ENCODE measurements around the gene KCNC2. TPM values are rescaled to one million over a fixed set of nuclear protein-coding genes. Genes with fewer than 3 reads are reported as not detected.

The KCNC2 gene
- polyA plus RNA-seq, 1 experiment: not detected

DNA sequence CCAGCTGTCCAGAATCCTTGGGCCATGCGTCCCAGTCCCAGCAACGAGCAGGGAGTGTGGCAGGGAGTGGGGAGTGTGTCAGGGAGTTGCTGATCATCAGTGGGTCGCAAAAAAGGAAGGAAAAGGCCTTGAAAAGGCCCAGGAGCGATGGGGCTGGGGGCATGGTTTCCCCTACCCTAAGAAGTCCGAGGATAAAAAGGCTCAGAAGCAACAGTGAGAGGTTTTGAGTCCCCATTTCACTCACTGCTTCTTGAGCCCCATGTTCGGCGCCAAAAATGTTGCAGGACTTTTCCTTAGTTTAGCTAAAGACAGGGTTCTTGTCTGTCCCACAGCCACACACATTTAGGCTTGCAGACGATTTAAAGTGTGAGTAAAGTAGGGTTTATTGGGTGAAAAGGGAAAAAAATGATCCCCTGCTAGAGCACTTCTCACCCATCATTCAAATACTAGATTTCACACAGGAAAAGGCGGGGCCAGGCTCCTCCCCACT lies 189.5 kb downstream of the KCNC2 start:
- Histone ChIP-seq H3K4me3 (ENCODE audit: low read depth, low read length) (no peak overlapping the region), H3K27me3 (ENCODE audit: control insufficient read depth, insufficient read depth, low read length) (no peaks in the 10 kb centered on the region), H3K9me3 (ENCODE audit: control insufficient read depth, insufficient read depth, low read length) (peaks cover 12% of the 10 kb centered on the region), H3K27ac (ENCODE audit: low read depth, low read length) (no peak overlapping the region)
- ChIA-PET CTCF (no interaction called here), POLR2A (no interaction called here)
- TF ChIP-seq, protein P1, sequence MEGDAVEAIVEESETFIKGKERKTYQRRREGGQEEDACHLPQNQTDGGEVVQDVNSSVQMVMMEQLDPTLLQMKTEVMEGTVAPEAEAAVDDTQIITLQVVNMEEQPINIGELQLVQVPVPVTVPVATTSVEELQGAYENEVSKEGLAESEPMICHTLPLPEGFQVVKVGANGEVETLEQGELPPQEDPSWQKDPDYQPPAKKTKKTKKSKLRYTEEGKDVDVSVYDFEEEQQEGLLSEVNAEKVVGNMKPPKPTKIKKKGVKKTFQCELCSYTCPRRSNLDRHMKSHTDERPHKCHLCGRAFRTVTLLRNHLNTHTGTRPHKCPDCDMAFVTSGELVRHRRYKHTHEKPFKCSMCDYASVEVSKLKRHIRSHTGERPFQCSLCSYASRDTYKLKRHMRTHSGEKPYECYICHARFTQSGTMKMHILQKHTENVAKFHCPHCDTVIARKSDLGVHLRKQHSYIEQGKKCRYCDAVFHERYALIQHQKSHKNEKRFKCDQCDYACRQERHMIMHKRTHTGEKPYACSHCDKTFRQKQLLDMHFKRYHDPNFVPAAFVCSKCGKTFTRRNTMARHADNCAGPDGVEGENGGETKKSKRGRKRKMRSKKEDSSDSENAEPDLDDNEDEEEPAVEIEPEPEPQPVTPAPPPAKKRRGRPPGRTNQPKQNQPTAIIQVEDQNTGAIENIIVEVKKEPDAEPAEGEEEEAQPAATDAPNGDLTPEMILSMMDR (IDR thresholded peaks at IDR 0.05; ENCODE audit: low read depth, low read length): no peak
- no peak for DNase-seq (ENCODE audit: low read depth, low spot score)

DNA sequence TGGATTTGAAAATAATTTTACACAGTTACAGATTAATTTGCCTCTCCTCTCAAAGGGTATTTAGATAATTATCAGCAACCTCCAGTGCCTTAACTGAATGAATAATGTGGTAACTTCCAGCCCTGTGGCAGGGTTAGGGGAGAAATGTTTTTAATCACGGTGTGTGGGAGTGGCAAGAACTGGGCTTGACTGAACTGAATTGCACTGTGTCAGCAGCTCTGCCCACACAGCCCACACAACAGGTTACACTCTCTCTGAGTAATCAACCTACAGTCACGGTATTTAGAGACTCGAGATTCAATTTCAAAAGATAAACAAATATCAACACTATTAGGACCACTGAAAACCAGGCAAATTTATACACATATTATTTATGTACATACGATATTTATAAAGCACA lies 198.5 kb downstream of the KCNC2 start:
- ChIA-PET CTCF (no interaction called here), POLR2A (no interaction called here)
- Histone ChIP-seq H3K9me3 (ENCODE audit: control insufficient read depth, insufficient read depth, low read length) (no peaks in the 10 kb centered on the region), H3K4me3 (ENCODE audit: low read depth, low read length) (no peak overlapping the region), H3K27ac (ENCODE audit: low read depth, low read length) (no peak overlapping the region), H3K27me3 (ENCODE audit: control insufficient read depth, insufficient read depth, low read length) (no peaks in the 10 kb centered on the region)
- no peak for DNase-seq (ENCODE audit: low read depth, low spot score)
- TF ChIP-seq, protein P1 (IDR thresholded peaks at IDR 0.05; ENCODE audit: low read depth, low read length): no peak

DNA sequence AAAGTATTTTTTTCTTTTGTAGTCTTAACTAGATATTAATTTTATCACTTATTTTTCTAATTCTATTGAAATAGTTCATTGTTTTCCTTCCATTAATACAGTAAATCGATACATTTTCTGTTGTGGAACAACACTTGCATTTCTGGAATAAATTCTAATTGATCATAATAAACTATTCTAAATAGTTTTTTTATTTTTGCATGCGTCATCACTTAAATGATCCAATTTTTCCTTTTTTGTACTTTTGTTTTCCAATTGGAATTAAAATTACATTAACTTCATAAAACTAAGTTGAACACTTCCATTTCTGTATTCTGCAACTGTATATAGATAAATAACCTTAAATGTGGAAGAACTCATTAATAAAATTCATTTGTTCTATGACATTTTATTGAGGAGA lies 202.5 kb downstream of the KCNC2 start:
- Histone ChIP-seq H3K4me3 (ENCODE audit: low read depth, low read length) (no peak overlapping the region), H3K27me3 (ENCODE audit: control insufficient read depth, insufficient read depth, low read length) (no peaks in the 10 kb centered on the region), H3K9me3 (ENCODE audit: control insufficient read depth, insufficient read depth, low read length) (no peaks in the 10 kb centered on the region), H3K27ac (ENCODE audit: low read depth, low read length) (no peak overlapping the region)
- no peak for DNase-seq (ENCODE audit: low read depth, low spot score)
- POLR2A ChIA-PET: no interaction called here
- TF ChIP-seq, protein P1 (IDR thresholded peaks at IDR 0.05; ENCODE audit: low read depth, low read length): no peak
- CTCF ChIA-PET: no interaction called here

DNA sequence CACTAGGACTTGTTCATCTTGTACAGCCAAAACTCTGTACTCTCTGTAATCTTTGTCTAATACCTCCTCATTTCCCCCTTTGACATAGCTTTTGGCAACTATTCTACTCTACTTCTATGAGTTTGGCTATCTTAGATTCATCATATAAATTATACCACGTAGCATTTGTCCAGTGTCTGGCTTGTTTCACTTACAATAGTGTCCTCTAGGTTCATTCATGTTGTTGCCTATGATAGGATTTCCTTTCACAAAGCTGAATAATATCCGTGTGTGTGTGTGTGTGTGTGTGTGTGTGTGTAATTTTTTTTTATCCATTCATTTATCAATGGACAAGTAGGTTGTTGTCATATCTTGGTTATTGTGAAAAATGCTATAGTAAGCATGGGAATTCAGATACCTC lies 209.5 kb downstream of the KCNC2 start:
- Histone ChIP-seq H3K4me3 (ENCODE audit: low read depth, low read length) (no peak overlapping the region), H3K27me3 (ENCODE audit: control insufficient read depth, insufficient read depth, low read length) (no peaks in the 10 kb centered on the region), H3K27ac (ENCODE audit: low read depth, low read length) (no peak overlapping the region), H3K9me3 (ENCODE audit: control insufficient read depth, insufficient read depth, low read length) (no peaks in the 10 kb centered on the region)
- TF ChIP-seq, protein P1 (IDR thresholded peaks at IDR 0.05; ENCODE audit: low read depth, low read length): no peak
- CTCF ChIA-PET: no interaction called here
- no peak for DNase-seq (ENCODE audit: low read depth, low spot score)
- POLR2A ChIA-PET: no interaction called here

DNA sequence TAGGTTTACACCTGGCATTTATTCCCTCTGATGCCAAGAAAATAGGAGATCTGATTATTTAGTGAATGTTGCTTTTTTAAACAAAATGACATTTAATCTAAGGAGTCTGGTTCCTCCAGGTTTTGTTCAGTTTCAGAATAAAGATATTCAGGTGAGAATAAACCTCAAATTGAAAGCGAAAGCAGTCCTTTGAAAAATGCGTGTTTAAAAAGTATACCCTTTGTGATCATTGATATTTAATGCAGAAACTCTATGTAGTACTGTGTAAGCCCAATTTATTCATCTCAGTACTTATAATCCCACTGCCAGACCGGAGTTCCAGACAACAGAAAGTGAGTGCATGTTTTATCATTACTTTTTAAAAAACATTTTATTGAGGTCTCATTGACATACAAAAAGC lies 210.2 kb downstream of the KCNC2 start:
- H3K27me3 ChIP-seq (ENCODE audit: control insufficient read depth, insufficient read depth, low read length): no peaks in the 10 kb centered on the region

More for the DNA sequence above, 210.2 kb downstream of the KCNC2 start:
- H3K4me3 ChIP-seq (ENCODE audit: low read depth, low read length): no peak overlapping the region
- no peak overlapping the region for H3K27ac ChIP-seq (ENCODE audit: low read depth, low read length)
- no peak for DNase-seq (ENCODE audit: low read depth, low spot score)
- TF ChIP-seq, protein P1 (IDR thresholded peaks at IDR 0.05; ENCODE audit: low read depth, low read length): no peak
- ChIA-PET POLR2A (no interaction called here), CTCF (no interaction called here)
- H3K9me3 ChIP-seq (ENCODE audit: control insufficient read depth, insufficient read depth, low read length): no peaks in the 10 kb centered on the region

Other genes with a start within 250 kb of the KCNC2 start
- 1.3 and 1.9 TPM in 2 replicates for gene CAPS2, start 120.5 kb upstream of the KCNC2 start, polyA plus RNA-seq (2011; rRNA removed)
- not detected in 2 replicates for gene GLIPR1L1, start 124.8 kb upstream of the KCNC2 start, polyA plus RNA-seq (2011; rRNA removed)
- gene GLIPR1L2, start 181.2 kb upstream of the KCNC2 start, polyA plus RNA-seq (2011; rRNA removed): 0.21 and 0.27 TPM in 2 replicates

All from AG04450 (cell line).